ENCODE measurements around the gene GPD1.

The GPD1 gene

GRCh38 chr12:50119387-50119786 lies 15.6 kb downstream of the GPD1 start:
- peaks cover 2% of the 10 kb centered on the region for H3K4me1 ChIP-seq
- H3K36me3 ChIP-seq = peaks cover 94% of the 10 kb centered on the region
- no peak overlapping the region for H3K4me2 ChIP-seq
- no peak overlapping the region for H3K9ac ChIP-seq
- no peak overlapping the region for H3K4me3 ChIP-seq
- peaks cover 85% of the 10 kb centered on the region for H4K20me1 ChIP-seq
- no peaks in the 10 kb centered on the region for H3K27me3 ChIP-seq
- TF ChIP-seq Cebpa-rat (IDR thresholded peaks at IDR 0.05) = no peak
- H3K9me3 ChIP-seq = no peaks in the 10 kb centered on the region
- H3K27ac ChIP-seq = no peak overlapping the region

DNA sequence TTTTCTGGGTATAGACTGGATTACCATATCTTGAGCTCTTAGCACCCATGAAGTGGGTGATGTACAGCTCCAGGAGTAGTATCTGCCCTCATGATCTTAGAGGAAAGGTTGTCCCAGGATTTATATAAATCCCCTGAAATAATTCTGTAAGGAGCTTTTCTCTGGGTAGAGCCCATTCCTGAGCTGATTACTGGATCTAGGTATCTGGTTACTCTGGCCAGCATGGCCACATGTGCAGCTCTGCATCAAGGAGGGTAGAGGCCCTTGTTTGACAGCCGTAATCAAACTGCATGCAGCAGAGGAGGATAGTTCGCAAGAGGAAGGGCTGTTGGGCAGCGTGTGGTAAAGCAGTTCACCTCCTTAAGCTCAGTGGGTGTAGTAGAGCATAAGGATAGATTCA lies 16.7 kb downstream of the GPD1 start:
- Histone ChIP-seq H3K4me3 (no peak overlapping the region), H4K20me1 (peaks cover 88% of the 10 kb centered on the region), H3K36me3 (peaks cover 93% of the 10 kb centered on the region), H3K27ac (no peak overlapping the region), H3K4me2 (no peak overlapping the region), H3K9ac (no peak overlapping the region), H3K4me1 (peaks cover 11% of the 10 kb centered on the region; the same call in 1 of the 2 replicates), H3K9me3 (no peaks in the 10 kb centered on the region), H3K27me3 (no peaks in the 10 kb centered on the region)
- no peak for TF ChIP-seq Cebpa-rat (IDR thresholded peaks at IDR 0.05)

DNA sequence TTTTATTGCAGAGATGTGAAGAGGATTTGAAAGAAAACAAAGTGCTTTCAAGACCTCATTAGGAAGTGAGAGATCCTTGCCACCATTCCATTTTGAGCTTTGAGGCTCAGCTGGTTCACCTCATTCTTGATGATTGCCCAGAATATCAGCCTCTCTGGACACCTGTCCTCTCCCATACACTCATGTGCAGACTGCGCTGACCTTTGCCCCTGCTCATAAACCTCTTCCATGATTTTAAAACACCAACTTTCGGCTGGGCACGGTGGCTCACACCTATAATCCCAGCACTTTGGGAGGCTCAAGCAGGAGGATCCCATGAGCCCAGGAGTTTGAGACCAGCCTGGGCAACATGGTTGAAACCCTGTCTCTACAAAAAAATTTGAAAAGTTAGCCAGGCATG lies 17.1 kb downstream of the GPD1 start:
- H3K36me3 ChIP-seq = peaks cover 92% of the 10 kb centered on the region
- peaks cover 14% of the 10 kb centered on the region; the same call in 1 of the 2 replicates for H3K4me1 ChIP-seq
- H3K4me2 ChIP-seq = no peak overlapping the region
- H3K9me3 ChIP-seq = no peaks in the 10 kb centered on the region
- peaks cover 89% of the 10 kb centered on the region for H4K20me1 ChIP-seq
- H3K4me3 ChIP-seq = no peak overlapping the region
- no peak overlapping the region for H3K9ac ChIP-seq
- H3K27ac ChIP-seq = no peak overlapping the region
- no peak for TF ChIP-seq Cebpa-rat (IDR thresholded peaks at IDR 0.05)
- H3K27me3 ChIP-seq = no peaks in the 10 kb centered on the region

DNA sequence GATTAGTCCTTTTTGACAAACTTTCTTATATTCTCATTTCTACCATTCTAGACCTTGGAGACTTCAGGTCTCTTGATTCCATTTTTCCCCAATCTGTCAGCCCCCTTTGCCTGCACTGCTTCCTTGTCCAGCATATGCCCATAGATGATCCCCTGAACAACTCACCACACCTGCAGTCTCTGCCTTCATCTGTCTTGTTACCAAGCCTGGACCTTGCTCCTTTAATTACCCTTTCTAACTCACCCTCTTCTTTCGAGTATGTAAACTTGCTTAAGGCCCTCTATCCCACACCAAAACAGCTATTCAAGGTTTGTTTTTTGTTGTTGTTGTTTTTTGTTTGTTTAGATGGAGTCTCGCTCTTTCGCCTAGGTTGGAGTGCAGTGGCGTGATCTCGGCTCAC lies 17.8 kb downstream of the GPD1 start:
- Histone ChIP-seq H3K9me3 (no peaks in the 10 kb centered on the region), H3K36me3 (peaks cover 90% of the 10 kb centered on the region), H3K27me3 (no peaks in the 10 kb centered on the region), H3K4me3 (no peak overlapping the region), H3K4me2 (no peak overlapping the region), H4K20me1 (peaks cover 84% of the 10 kb centered on the region), H3K4me1 (peaks cover 14% of the 10 kb centered on the region; the same call in 1 of the 2 replicates), H3K9ac (no peak overlapping the region), H3K27ac (no peak overlapping the region)
- TF ChIP-seq Cebpa-rat (IDR thresholded peaks at IDR 0.05) = no peak

- Histone ChIP-seq H4K20me1 (peaks cover 85% of the 10 kb centered on the region), H3K27me3 (no peaks in the 10 kb centered on the region), H3K9ac (no peak overlapping the region), H3K27ac (no peak overlapping the region), H3K36me3 (peaks cover 92% of the 10 kb centered on the region), H3K9me3 (no peaks in the 10 kb centered on the region), H3K4me1 (peaks cover 14% of the 10 kb centered on the region; the same call in 1 of the 2 replicates), H3K4me2 (no peak overlapping the region), H3K4me3 (no peak overlapping the region)
- TF ChIP-seq Cebpa-rat (IDR thresholded peaks at IDR 0.05) = no peak
Observed at GRCh38 chr12:50123203-50123602, 19.4 kb downstream of the GPD1 start.

DNA sequence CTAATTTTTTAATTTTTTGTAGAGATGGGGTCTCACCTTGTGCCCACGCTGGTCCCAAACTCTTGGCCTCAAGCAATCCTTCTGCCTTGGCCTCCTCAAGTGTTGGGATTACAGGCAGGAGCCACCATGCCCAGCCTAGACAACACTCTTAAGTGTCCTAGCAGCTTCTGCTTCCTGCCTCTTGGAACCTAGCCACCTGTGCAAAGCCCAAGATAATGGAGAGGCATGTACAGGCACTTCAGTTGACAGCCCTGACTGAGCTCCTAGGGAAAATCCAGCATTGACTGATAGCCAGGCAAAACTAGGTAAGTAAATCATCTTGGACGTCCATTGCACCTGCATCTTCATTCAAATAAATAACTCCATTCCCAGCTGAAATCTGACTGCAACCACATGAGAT lies 23.7 kb downstream of the GPD1 start:
- Histone ChIP-seq H3K36me3 (peaks cover 93% of the 10 kb centered on the region), H4K20me1 (peaks cover 68% of the 10 kb centered on the region; the same call in 1 of the 2 replicates)
- no peak for TF ChIP-seq Cebpa-rat (IDR thresholded peaks at IDR 0.05)

DNA sequence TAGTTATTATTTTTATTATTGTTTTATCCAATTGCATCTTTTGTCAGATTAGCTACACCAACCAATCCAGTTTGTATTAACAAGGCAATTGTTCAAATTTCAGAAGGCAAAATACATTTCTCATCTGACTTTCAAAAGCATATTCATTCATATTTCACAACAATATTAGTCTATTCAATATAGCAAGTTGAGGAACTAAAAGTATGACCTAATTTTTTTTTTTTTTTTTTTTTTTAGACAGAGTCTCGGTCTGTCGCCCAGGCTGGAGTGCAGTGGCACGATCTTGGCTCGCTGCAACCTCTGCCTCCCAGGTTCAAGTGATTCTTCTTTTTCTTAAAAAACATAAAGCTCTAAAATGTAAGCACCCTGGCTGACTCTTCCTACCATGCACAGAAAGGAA lies 25.5 kb downstream of the GPD1 start:
- Histone ChIP-seq H3K36me3 (peaks cover 93% of the 10 kb centered on the region), H3K4me2 (no peak overlapping the region), H3K4me3 (no peak overlapping the region), H3K9me3 (no peaks in the 10 kb centered on the region), H3K27me3 (no peaks in the 10 kb centered on the region), H3K27ac (no peak overlapping the region), H3K4me1 (peaks cover 25% of the 10 kb centered on the region; the same call in 1 of the 2 replicates), H3K9ac (no peak overlapping the region), H4K20me1 (peaks cover 65% of the 10 kb centered on the region)
- no peak for TF ChIP-seq Cebpa-rat (IDR thresholded peaks at IDR 0.05)

More for the DNA sequence above, 23.7 kb downstream of the GPD1 start:
- H3K27me3 ChIP-seq = no peaks in the 10 kb centered on the region
- no peak overlapping the region for H3K27ac ChIP-seq
- no peak overlapping the region for H3K4me2 ChIP-seq
- H3K4me1 ChIP-seq = peaks cover 20% of the 10 kb centered on the region; the same call in 1 of the 2 replicates
- no peaks in the 10 kb centered on the region for H3K9me3 ChIP-seq
- no peak overlapping the region for H3K9ac ChIP-seq
- H3K4me3 ChIP-seq = no peak overlapping the region

DNA sequence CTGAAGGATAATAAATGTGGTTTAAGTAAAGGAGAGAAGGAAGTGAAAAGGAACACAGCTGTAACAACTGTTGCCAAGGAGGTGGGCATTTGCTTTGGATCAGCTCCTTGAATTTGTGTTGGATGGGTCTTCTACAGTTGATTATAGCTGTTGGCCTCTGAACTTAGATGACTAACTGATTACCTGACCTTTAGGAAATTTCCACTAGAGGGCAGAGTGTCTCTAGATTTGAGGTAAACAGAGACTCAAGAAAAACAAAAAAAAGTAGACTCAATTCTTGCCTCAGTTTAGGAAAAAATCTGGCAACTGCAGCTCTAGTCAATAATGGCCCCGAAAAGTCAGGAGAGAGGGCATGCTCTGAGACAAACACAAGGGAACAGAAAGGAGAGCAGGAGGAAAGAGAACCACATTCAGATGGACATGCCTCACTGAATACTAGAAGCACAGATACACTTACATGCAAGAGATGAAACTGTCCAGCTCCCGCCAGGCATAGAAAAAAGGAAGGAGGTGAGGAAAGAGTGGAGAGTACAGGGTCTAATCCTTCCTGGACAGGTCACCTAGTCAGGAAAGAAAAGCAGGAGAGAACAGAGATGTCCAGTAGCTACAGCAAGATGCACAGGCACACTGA lies 28.8 kb downstream of the GPD1 start:
- TF ChIP-seq Cebpa-rat (IDR thresholded peaks at IDR 0.05) = no peak
- peaks cover 11% of the 10 kb centered on the region; the same call in 1 of the 2 replicates for H3K4me1 ChIP-seq
- H3K4me3 ChIP-seq = no peak overlapping the region
- no peak overlapping the region for H3K9ac ChIP-seq
- H3K9me3 ChIP-seq = no peaks in the 10 kb centered on the region
- no peak overlapping the region; the same call in 1 of the 2 replicates for H3K4me2 ChIP-seq
- peaks cover 96% of the 10 kb centered on the region for H3K36me3 ChIP-seq
- no peaks in the 10 kb centered on the region for H3K27me3 ChIP-seq
- no peak overlapping the region for H3K27ac ChIP-seq
- H4K20me1 ChIP-seq = peaks cover 48% of the 10 kb centered on the region

DNA sequence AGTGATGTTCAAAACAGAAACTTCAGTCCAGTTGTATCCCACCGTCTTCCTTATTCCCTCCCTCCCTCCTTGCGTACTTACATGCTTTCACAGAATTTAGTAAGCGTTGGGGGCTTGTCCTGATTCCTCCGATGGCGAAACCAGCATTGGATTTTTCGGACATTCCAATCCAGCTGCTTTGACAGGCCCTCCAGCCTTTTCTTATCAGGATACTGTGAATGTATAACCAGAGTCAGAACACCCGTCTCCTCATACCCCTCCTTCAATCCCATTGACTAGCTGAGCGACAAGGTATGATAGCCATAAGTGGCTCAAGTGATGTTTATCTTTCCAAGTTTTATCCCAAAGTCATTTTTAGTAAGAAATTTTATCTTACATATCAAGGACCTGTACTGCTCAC lies 39.2 kb downstream of the GPD1 start:
- Histone ChIP-seq H3K36me3 (peaks cover 70% of the 10 kb centered on the region), H4K20me1 (peaks cover 42% of the 10 kb centered on the region), H3K4me2 (no peak overlapping the region), H3K9ac (no peak overlapping the region), H3K27ac (no peak overlapping the region), H3K4me1 (no peaks in the 10 kb centered on the region), H3K4me3 (no peak overlapping the region), H3K9me3 (no peaks in the 10 kb centered on the region), H3K27me3 (no peaks in the 10 kb centered on the region)
- TF ChIP-seq Cebpa-rat (IDR thresholded peaks at IDR 0.05) = no peak

GRCh38 chr12:50145439-50145838 lies 41.6 kb downstream of the GPD1 start:
- Histone ChIP-seq H3K27ac (no peak overlapping the region), H3K36me3 (peaks cover 53% of the 10 kb centered on the region), H3K4me3 (no peak overlapping the region), H3K27me3 (no peaks in the 10 kb centered on the region), H3K9me3 (no peaks in the 10 kb centered on the region), H3K9ac (no peak overlapping the region), H3K4me2 (no peak overlapping the region), H3K4me1 (no peaks in the 10 kb centered on the region), H4K20me1 (peaks cover 57% of the 10 kb centered on the region)
- TF ChIP-seq Cebpa-rat (IDR thresholded peaks at IDR 0.05) = no peak
